Adrenal gland (tissue), 12 donors: ENCODE measurements around the gene UNC5C. TPM values are rescaled to one million over a fixed set of nuclear protein-coding genes. Genes with fewer than 3 reads are reported as not detected.

ENCODE experiments used
- DNase-seq, 7 donors: peaks; one replicate each; pipeline ENCODE4 v3.0.0-alpha.2; 2019 to 2020
- H3K27ac ChIP-seq, 5 donors: fragments of 200-600 bp; sonication (generic) in 4 of 5; 1 replicate in 3 of 5; 2 replicates in 2 of 5; pipeline versions ENCODE4 v1.5.1 to v1.8.0; 2016 to 2020; ENCODE audit warnings: mild to moderate bottlenecking in 1 of 5
- H3K27me3 ChIP-seq: fragments of 200-600 bp; 2 replicates; pipeline ENCODE4 v1.8.0; 2021
- H3K36me3 ChIP-seq, 2 donors: fragments of 200-600 bp; replicated peaks in 1 of 2; 1 replicate in 1 of 2; 2 replicates in 1 of 2; pipeline versions ENCODE4 v1.5.1 to v1.8.0; 2018 to 2022
- H3K4me1 ChIP-seq, 2 donors: fragments of 200-600 bp; replicated peaks in 1 of 2; 1 replicate in 1 of 2; 2 replicates in 1 of 2; pipeline versions ENCODE4 v1.5.1 to v1.8.0; 2018 to 2021
- H3K4me3 ChIP-seq, 4 donors: fragments of 200-600 bp; sonication (generic) in 3 of 4; one replicate each; pipeline ENCODE4 v1.5.1; 2016 to 2018
- H3K9me3 ChIP-seq, 3 donors: fragments of 200-600 bp; sonication (generic) in 1 of 3; replicated peaks in 1 of 3; 1 replicate in 2 of 3; 2 replicates in 1 of 3; pipeline versions ENCODE4 v1.5.1 to v1.8.0; 2016 to 2021
- CTCF ChIP-seq, 6 experiments: fragments of 450-650 bp in 4 of 6; fragments of 200-600 bp in 2 of 6; sonication (generic) in 1 of 6; IDR thresholded peaks; 1 replicate in 5 of 6; 2 replicates in 1 of 6; pipeline versions ENCODE4 v1.5.1 to v1.8.0; 2016 to 2021; ENCODE audit warnings: antibody characterized with exemption in 6 of 6, mild to moderate bottlenecking in 2 of 6, moderate library complexity in 1 of 6
- POLR2A ChIP-seq, 2 donors: fragments of 450-650 bp; IDR thresholded peaks; one replicate each; pipeline ENCODE4 v1.6.1; 2017; ENCODE audit warnings: antibody characterized with exemption in 2 of 2, mild to moderate bottlenecking in 2 of 2, moderate library complexity in 1 of 2
- WGBS, 4 donors: extraction: QIAGEN DNeasy Blood & Tissue Kit in 2 of 4; methylation state at CpG; one replicate each; pipeline versions ENCODE4 v1.1.5 to v1.1.7; 2013 to 2017; 5-methylcytosine and 5-hydroxymethylcytosine counted together
- intact Hi-C, 2 donors: fragments of 100-400 bp; cut with DNase I; formaldehyde crosslinking; loops; one replicate each; pipeline versions ENCODE4 v1.14.1 to v1.15.0; 2022 to 2023
- polyA plus RNA-seq, 3 donors: library from polyadenylated mRNA; stranded (reverse); fragments of 200-250 nt in 2 of 3; fragments of 350-450 nt in 1 of 3; fragmentation: Illumina TruSeq in 1 of 3; extraction: RNeasy Lipid Tissue Mini Kit (QIAGEN cat#74804) in 1 of 3; gene quantifications; one replicate each; pipeline ENCODE4 v1.2.3, GENCODE V29; 2013 to 2014
- total RNA-seq, 9 donors: library from RNA; depleted of rRNA in 4 of 9; stranded (reverse); fragments of >200 nt in 4 of 9; fragments of 120-200 nt in 1 of 9; fragmentation: NEBNext Ultra II Directional in 1 of 9; extraction: Animal tissue kit (Norgen Biotek cat#: 25700) in 1 of 9; gene quantifications; one replicate each; pipeline versions ENCODE4 v1.1.0 to v1.2.4, GENCODE V29; 2013 to 2023
- donor health status: healthy with polysubstance abuse.
- donor health status: Bipolar disorder and iron deficiency.
- donor health status: DM: yes; HTN: yes; CAD: no.
- donor health status: DM: no; HTN: no; CAD: no.
- donor health status: DM: no; HTN: no; CAD: no.
- donor health status: DM: yes; HTN: yes; CAD: no.

Gene UNC5C
- total and polyA plus RNA-seq, 12 donors = 4.7 to 33.5 (median 23.8) TPM

GRCh38 chr4:95394752-95395306, 153.9 kb downstream of the UNC5C start:
- Histone ChIP-seq H3K36me3 (no peaks in the 10 kb centered on the region), H3K9me3 (no peaks in the 10 kb centered on the region), H3K4me3 (no peak overlapping the region), H3K4me1 (no peaks in the 10 kb centered on the region), H3K27ac (no peak overlapping the region), H3K27me3 (no peaks in the 10 kb centered on the region)
- TF ChIP-seq CTCF (IDR thresholded peaks at IDR 0.05) = no peak
- intact Hi-C loops = no loop called here
- DNase-seq = no peak
- 91 to 97% (median 94%) methylated on average over 2 of the region's 2 CpGs for WGBS, 4 donors

GRCh38 chr4:95393821-95394220, 155.0 kb downstream of the UNC5C start:
- Histone ChIP-seq H3K4me1 (no peaks in the 10 kb centered on the region), H3K36me3 (no peaks in the 10 kb centered on the region), H3K27me3 (no peaks in the 10 kb centered on the region), H3K9me3 (no peaks in the 10 kb centered on the region), H3K27ac (no peak overlapping the region), H3K4me3 (no peak overlapping the region)
- TF ChIP-seq POLR2A (IDR thresholded peaks at IDR 0.05) (no peak), CTCF (IDR thresholded peaks at IDR 0.05) (no peak)
- no peak for DNase-seq
- intact Hi-C loops = no loop called here
- 29 to 40% (median 31%) methylated on average over 1 of the region's 1 CpG for WGBS, 4 donors

GRCh38 chr4:95388911-95389310, 159.9 kb downstream of the UNC5C start:
- DNase-seq = no peak
- no peaks in the 10 kb centered on the region for H3K4me1 ChIP-seq
- intact Hi-C loops = no loop called here
- no peaks in the 10 kb centered on the region for H3K9me3 ChIP-seq
- no peak overlapping the region for H3K27ac ChIP-seq
- H3K27me3 ChIP-seq = no peaks in the 10 kb centered on the region
- H3K36me3 ChIP-seq = no peaks in the 10 kb centered on the region
- H3K4me3 ChIP-seq = no peak overlapping the region
- TF ChIP-seq CTCF (IDR thresholded peaks at IDR 0.05) (no peak), POLR2A (IDR thresholded peaks at IDR 0.05) (no peak)

GRCh38 chr4:95387719-95388118, 161.1 kb downstream of the UNC5C start:
- WGBS, 4 donors = 45 to 52% (median 50%) methylated on average over 1 of the region's 1 CpG
- no peak for DNase-seq
- Histone ChIP-seq H3K36me3 (no peaks in the 10 kb centered on the region), H3K9me3 (no peaks in the 10 kb centered on the region), H3K27me3 (no peaks in the 10 kb centered on the region), H3K4me1 (no peaks in the 10 kb centered on the region), H3K4me3 (no peak overlapping the region), H3K27ac (no peak overlapping the region)
- TF ChIP-seq CTCF (IDR thresholded peaks at IDR 0.05) (no peak), POLR2A (IDR thresholded peaks at IDR 0.05) (no peak)
- intact Hi-C loops = no loop called here
